GM18951 (cell line): ENCODE data around the gene PIGU.

Experiments used
- POLR2A ChIP-seq: IDR thresholded peaks from 4 replicates; pipeline ENCODE4 v1.6.1; 2011; ENCODE audit warnings: mild to moderate bottlenecking; ENCODE audit not compliant: insufficient read length, insufficient read depth; ENCODE audit errors: extremely low read depth
- in situ Hi-C: fragments of 300-500 bp; cut with MboI; formaldehyde crosslinking; loops from one replicate; pipeline ENCODE4 v1.12.0; 2022; ENCODE audit warnings: low sequenced_read_pairs, mixed read lengths, inconsistent platforms; ENCODE audit not compliant: unreplicated experiment

The PIGU gene

GRCh38 chr20:34514897-34515483, 161.9 kb downstream of the PIGU start:
- TF ChIP-seq POLR2A = no peak
- in situ Hi-C loops = loop anchor here (10.0 kb wide), 1 partner anchor 200 kb away; no protein-coding TSS in a partner anchor

GRCh38 chr20:34514034-34514433, 162.9 kb downstream of the PIGU start:
- in situ Hi-C loops = loop anchor here (10.0 kb wide), 1 partner anchor 199 kb away; no protein-coding TSS in a partner anchor

DNA sequence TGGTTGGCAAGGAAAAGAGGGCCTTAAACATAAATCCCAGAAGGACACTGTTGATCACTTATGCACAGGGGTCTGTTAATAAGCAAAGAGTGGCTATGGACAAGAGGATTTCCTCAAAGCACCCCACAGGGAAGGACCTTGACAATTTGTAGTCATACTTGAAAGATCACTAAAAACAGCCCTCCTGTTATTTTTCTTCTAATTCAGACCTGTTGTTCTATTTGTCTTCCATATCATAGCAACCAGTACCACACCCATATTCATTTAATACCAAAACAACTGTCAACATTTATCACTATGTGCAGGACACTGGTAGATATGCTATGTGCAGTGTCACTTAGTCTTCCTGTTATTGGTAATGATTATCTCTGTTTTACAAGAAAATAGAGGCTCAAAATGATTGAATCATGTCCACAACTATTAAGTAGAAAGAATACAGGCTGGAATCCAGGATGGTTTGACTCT, 163.9 kb downstream of the PIGU start:
- TF ChIP-seq POLR2A = no peak

DNA sequence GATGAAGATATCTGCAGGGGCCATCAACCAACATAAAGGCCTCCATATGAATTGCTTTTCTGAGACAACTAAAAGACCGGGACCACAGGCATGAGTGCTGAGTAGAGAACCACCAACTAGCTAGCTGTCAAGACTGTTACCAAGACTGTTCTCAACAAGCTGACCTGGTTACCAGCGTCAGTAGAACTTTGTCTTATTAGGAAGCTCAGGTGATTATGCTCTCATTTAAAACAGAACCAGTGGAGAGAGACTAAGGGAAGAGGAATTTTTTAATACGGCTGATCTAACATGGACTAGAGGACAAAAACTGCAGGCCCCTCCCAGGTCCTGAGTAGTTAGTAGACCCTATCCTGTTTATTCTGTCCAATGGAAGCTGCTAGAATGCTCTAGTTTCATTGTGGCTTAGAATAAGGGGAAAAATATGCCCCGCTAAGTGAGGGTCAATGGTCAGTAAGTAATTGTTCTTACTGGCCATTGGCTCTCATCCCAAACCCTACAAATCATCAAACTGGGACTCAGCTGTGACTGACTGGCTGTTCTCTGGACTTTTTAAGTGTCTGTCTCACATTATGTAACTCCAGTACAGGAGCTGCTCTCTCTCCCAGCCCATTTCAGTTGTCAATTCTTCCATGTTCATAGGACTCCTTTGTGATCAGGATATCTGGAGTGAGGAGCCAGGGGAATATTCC, 164.5 kb downstream of the PIGU start:
- in situ Hi-C loops = loop anchor here (10.0 kb wide), 1 partner anchor 198 kb away; no protein-coding TSS in a partner anchor
- no peak for TF ChIP-seq POLR2A

More for the DNA sequence above, 163.9 kb downstream of the PIGU start:
- in situ Hi-C loops = loop anchor here (10.0 kb wide), 1 partner anchor 198 kb away; no protein-coding TSS in a partner anchor

DNA sequence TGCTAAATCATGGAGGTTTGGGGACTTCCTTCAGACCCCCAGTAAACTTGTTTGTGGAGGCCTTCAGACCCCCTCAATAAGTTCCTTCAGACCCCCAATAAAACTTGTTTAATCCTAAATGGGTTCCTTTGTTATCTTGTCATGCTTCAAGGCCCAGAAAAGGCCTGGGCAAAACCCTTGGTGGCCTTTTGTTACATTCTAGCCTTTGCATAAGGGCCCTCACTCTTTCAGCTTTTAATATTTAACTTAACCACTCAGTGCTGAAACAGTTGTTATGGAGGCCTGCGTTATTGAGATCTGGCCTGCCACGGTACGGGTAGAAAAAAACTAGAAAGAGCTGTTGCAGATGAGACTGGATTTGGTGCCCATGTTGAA, 165.0 kb downstream of the PIGU start:
- TF ChIP-seq POLR2A = no peak
- in situ Hi-C loops = loop anchor here (10.0 kb wide), 1 partner anchor 197 kb away; no protein-coding TSS in a partner anchor

DNA sequence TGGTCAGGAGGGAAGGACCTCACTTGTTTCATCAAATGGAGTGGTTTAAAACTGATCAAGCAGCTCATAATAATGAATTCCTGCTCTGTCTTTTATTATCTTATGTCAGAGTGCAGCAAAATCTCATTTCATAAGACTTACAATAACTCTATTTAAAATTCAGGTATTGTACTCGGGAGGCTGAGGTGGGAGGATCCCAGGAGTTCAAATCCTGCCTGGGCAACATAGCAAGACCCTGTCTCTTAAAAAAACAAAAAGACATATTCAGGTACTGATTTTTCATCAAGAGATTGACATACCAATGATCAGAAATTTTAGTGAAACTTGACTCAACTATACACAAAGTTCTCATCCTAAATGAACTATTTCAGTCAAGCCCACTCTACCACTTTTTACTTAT, 166.3 kb downstream of the PIGU start:
- in situ Hi-C loops = loop anchor here (10.0 kb wide), 1 partner anchor 196 kb away; no protein-coding TSS in a partner anchor
- no peak for TF ChIP-seq POLR2A
